C4-2B (cell line): Measurements from ENCODE around the gene ABCC10.

Source experiments
- CTCF ChIP-seq: fragments of 450-650 bp; conservative IDR thresholded peaks from 2 replicates; pipeline ENCODE4 v1.5.1; 2017; ENCODE audit warnings: mild to moderate bottlenecking
- ZFX ChIP-seq: fragments of 450-650 bp; IDR thresholded peaks from 2 replicates; pipeline ENCODE4 v1.6.1; 2017

GRCh38 chr6:43467752-43468151, 40.4 kb downstream of the ABCC10 start:
- no peak for TF ChIP-seq CTCF
- TF ChIP-seq ZFX = no peak
